GM21528 (cell line): ENCODE measurements around the gene WWOX.

ENCODE experiments used
- ATAC-seq: cut with Tn5 transposase; IDR thresholded peaks from one replicate; pipeline ENCODE4 v1.9.1; 2021; ENCODE audit warnings: mild to moderate bottlenecking, moderate library complexity; ENCODE audit not compliant: unreplicated experiment, low FRiP score

Gene WWOX

GRCh38 chr16:78538919-78539318 lies 439.5 kb downstream of the WWOX start:
- no peak for ATAC-seq

GRCh38 chr16:78542419-78542818 lies 443.0 kb downstream of the WWOX start:
- no peak for ATAC-seq

- no peak for ATAC-seq
These were observed 443.6 kb downstream of the WWOX start for GRCh38 chr16:78543023-78543422.

- no peak for ATAC-seq
These were observed 449.9 kb downstream of the WWOX start for GRCh38 chr16:78549366-78549765.

GRCh38 chr16:78551487-78552085 lies 452.1 kb downstream of the WWOX start:
- no peak for ATAC-seq

- no peak for ATAC-seq
These were observed 452.7 kb downstream of the WWOX start for GRCh38 chr16:78552106-78552675.

GRCh38 chr16:78552716-78553115 lies 453.3 kb downstream of the WWOX start:
- no peak for ATAC-seq

- no peak for ATAC-seq
These were observed 454.0 kb downstream of the WWOX start for GRCh38 chr16:78553268-78554039.

GRCh38 chr16:78556421-78556820 lies 457.0 kb downstream of the WWOX start:
- ATAC-seq: no peak

GRCh38 chr16:78560997-78561396 lies 461.5 kb downstream of the WWOX start:
- ATAC-seq: no peak

- ATAC-seq: no peak
These were observed 462.7 kb downstream of the WWOX start for GRCh38 chr16:78562111-78562510.

- ATAC-seq: no peak
These were observed 463.2 kb downstream of the WWOX start for GRCh38 chr16:78562650-78563049.

- ATAC-seq: no peak
These were observed 464.5 kb downstream of the WWOX start for GRCh38 chr16:78563905-78564304.

GRCh38 chr16:78566397-78567073 lies 467.1 kb downstream of the WWOX start:
- ATAC-seq: no peak

GRCh38 chr16:78570399-78571141 lies 471.1 kb downstream of the WWOX start:
- no peak for ATAC-seq

GRCh38 chr16:78571434-78571833 lies 472.0 kb downstream of the WWOX start:
- no peak for ATAC-seq

- ATAC-seq: no peak
These were observed 472.5 kb downstream of the WWOX start for GRCh38 chr16:78571898-78572358.

GRCh38 chr16:78574571-78574970 lies 475.1 kb downstream of the WWOX start:
- ATAC-seq: no peak

- no peak for ATAC-seq
These were observed 477.5 kb downstream of the WWOX start for GRCh38 chr16:78576941-78577340.

GRCh38 chr16:78577630-78578029 lies 478.2 kb downstream of the WWOX start:
- ATAC-seq: no peak

GRCh38 chr16:78579020-78579419 lies 479.6 kb downstream of the WWOX start:
- ATAC-seq: no peak
